Measurements from ENCODE around the gene CBX4.

DNA sequence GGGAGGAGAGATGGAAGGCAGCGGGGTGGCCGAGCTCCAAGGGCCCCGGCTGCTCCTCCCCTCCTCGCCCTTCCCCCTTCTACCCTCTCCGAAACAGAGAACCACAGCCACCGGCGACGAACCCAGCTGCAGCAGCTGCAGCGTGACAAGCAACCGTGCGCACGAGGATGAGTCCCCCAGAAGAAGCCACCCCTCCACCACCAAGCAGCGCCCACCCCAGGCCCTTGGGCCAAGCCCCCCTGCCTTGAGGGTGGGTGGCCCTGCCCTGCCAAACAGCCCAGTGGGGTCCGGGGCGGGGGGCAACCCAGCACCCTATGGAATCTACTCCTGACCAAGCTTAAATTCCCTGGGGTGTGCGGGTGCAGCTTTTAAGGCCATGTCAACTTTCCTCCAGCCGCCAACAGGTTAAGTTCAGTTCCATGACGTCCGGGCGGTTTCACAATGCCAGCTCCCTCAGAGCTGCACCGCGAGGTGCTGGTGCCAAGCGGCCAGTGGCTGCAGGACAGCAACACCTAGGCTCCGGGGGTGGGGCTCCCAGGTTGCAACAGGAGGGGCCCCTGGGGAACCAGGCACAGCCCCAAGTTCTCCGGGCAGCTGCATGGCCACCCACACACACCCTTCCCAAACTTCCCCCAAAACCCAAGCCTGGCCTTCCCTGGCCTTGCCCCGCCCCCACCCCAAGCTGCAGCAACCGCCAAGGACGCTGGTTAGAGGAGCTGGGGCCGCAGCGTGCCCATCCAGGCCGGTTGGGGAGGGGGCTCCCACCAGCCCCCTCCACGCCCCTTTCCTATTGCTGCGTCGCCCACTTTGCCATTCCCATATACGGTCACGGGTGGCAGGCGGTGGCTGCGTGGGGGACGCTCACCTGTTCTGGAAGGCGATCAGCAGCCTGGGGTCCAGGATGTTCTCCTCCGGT, 2.0 kb downstream of the CBX4 start:
- TF ChIP-seq, protein P1, sequence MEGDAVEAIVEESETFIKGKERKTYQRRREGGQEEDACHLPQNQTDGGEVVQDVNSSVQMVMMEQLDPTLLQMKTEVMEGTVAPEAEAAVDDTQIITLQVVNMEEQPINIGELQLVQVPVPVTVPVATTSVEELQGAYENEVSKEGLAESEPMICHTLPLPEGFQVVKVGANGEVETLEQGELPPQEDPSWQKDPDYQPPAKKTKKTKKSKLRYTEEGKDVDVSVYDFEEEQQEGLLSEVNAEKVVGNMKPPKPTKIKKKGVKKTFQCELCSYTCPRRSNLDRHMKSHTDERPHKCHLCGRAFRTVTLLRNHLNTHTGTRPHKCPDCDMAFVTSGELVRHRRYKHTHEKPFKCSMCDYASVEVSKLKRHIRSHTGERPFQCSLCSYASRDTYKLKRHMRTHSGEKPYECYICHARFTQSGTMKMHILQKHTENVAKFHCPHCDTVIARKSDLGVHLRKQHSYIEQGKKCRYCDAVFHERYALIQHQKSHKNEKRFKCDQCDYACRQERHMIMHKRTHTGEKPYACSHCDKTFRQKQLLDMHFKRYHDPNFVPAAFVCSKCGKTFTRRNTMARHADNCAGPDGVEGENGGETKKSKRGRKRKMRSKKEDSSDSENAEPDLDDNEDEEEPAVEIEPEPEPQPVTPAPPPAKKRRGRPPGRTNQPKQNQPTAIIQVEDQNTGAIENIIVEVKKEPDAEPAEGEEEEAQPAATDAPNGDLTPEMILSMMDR (IDR thresholded peaks at IDR 0.05; ENCODE audit: insufficient read depth, low read length, poor library complexity, severe bottlenecking), result no peak
- TF ChIP-seq EZH2phosphoT487 (conservative IDR thresholded peaks at IDR 0.05; ENCODE audit: low read length), result no peak

Measured in SU-DHL-6 (cell line).